Tongue (tissue), 2 donors: Measurements from ENCODE around the gene WARS2. TPM values are rescaled to one million over a fixed set of nuclear protein-coding genes. Genes with fewer than 3 reads are reported as not detected.
A peak's percentile ranks its signal among the peaks of the same experiment; 100 is the strongest.

Source experiments
- DNase-seq: peaks from one replicate; pipeline ENCODE4 v3.0.0-alpha.2; 2015
- total RNA-seq: library from RNA; depleted of rRNA; stranded (reverse); fragments of >200 nt; gene quantifications from one replicate; pipeline ENCODE4 v1.2.3, GENCODE V29; 2014

WARS2 gene
- total RNA-seq, 1 donor from 2014 or later: 28.0 TPM

DNA sequence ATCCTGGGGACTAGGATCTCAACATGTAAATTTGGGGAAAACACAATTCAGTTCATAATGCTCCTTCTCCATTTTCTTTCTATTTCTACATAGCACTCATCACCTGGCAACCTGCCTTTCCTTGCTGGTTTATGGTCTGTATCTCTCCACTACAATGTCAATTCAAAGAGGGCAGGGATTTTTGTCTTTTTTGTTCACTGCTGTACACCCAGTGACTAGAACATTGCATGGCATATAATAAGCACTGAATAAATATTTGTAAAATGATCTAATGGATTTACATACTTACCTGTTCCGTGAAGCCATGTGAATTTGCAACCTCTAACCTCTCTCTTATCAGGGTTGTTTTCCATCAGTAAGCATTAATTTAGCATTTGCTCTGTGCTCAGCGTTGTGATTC lies 124.9 kb downstream of the WARS2 start:
- no peak for DNase-seq

- no peak for DNase-seq
Measured at GRCh38 chr1:119012383-119012782, 128.1 kb downstream of the WARS2 start.

- no peak for DNase-seq
Measured at GRCh38 chr1:119011706-119012105, 128.7 kb downstream of the WARS2 start.

DNA sequence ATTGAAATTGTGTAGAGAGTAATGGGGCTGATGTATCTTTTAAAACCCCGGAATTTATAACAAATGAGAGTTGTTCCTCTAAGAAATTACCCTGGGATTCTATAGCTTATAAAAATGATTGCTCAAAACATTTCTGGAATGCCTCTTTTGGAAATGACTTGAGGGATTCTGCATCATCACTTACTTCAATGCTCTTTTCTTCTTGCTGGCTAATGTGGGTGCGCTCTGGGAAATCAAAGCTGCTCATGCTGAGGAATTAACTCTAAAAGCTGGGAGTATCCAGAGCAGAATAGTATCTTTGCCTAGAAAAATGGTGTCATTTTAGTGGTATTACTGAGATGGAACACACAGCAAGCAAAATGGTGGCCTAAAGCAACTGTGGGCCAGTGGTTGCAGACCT lies 129.3 kb downstream of the WARS2 start:
- DNase-seq: no peak

DNA sequence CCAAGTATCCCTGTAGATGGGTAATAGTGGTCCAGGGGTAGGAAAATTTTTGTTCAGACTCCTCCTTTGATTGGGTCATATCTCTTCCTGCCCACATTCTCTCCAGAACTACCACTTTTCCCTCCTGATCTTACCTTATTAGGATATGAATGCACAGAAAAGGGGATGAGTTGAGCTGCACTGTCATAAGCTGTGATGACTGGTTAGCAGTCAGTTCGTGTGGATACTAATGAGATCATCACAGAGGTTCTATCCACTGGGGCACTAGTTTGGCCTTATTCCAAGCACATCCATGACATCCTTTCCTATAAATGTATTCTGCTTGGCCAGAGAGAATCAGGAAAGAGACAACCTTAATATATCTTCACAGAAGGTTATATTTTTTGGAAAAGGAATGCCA lies 130.3 kb downstream of the WARS2 start:
- DNase-seq: no peak

DNA sequence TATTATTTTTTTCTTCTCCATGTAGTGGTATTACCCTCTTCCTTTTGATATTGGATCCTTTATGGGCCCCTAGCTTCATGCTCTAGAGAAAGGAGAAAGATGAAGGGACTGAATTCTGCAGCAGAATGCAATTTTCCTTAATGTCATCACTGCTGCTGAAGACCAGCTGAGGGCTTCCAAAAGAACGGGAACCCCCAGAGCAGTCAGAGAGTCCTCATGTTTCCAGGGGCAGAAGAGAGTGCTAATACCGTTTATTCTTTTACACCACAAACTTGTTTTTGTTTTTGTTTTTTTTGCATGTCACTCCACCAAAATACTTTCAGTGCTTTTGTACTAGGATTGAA lies 131.2 kb downstream of the WARS2 start:
- DNase-seq: no peak

DNA sequence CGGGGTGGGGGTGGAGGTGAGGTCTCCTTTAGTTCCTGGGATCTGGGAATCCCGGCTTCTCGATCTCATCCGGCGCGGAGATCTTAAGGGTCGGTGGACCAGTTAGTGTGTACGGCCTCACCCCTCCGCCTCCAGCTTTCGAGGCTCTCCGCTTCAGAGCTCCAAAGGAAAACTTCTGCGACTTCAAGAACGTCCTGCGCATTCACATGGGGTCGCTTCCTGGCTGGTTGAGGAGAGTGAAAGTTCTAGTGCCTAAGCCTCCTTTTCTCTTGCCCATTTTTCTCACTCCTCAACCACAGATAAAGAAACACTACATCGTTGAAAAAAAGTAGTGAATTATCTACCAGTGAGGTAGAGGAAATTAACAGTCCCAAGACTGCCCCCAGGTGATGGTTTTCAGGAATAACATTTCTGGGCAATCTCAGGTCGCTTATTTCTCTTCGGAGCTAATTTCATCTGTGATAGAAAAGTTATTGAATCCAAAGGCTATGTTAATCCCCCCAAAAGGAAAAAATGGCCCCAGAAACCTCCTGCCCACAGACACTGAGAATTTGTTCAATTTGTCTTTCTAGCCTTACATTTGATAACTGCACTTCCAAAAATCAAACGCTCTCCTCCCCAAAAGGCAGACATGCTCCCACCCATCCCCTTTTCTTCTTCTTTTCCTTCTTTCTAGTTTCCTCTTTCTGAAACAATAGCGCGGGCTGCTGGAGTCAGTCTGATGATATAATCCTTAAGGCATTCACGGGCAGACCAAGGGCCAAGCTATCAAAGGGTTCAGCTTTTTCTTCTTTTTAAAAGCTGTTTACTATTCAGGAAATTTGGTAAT lies 131.8 kb downstream of the WARS2 start:
- peak; percentile 84 for DNase-seq

DNA sequence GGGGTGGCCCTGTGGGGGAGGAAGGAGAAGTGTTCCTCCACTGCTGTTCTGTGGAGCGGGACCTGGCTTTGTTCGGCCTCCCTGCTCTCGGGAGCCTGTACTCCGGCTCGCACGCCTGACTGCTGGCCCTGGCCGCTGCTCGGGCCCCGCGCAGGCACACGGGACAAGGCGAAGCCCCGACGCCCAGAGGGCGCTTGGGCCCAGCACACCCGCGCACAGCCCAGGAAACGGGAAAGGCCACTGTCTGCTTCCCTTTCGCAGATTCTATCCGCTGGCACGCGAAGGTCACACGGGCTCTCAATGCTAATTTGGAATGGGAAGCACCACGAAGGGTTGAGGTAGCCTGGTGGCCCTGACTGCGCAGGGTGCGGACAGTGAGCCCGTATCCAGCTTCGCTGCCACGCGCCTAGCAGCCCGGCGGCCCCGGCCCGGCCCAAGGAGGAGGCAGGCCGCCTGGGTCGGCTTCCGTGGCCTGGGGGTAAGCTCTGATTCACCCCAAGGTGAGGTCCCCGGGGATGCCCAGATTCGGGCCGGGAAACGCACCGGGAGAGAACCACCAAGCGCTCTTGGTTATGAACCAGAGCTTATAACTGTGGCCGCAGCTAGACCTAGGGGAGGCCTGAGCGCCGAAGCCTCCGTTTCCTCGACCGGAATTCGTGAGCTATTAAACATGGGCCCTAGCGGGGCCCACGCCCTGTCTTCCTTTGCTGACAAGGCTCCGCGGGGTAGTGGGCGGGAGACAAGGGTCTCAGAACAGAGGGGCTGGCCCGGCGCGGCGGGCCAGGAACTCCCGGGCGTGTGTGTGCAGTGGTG lies 132.6 kb downstream of the WARS2 start:
- DNase-seq: no peak

DNA sequence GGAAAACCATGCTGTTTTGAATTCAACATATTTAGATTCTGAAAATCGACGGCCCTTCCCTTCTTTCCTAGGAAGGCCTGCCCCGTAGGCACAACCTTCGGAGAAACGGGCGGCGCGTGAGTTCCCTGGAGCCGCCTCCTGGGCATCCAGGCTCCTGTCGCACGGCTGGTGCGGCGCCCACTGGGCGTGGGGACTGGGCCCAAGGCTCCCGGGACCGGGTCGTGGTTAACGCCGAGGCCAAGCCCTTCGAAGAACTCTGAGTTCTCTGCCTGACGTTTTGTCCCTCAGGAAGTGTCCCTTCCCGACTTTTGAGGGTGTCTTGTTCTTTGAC lies 133.1 kb downstream of the WARS2 start:
- no peak for DNase-seq

- no peak for DNase-seq
Measured at GRCh38 chr1:119006406-119007279, 133.8 kb downstream of the WARS2 start.

DNA sequence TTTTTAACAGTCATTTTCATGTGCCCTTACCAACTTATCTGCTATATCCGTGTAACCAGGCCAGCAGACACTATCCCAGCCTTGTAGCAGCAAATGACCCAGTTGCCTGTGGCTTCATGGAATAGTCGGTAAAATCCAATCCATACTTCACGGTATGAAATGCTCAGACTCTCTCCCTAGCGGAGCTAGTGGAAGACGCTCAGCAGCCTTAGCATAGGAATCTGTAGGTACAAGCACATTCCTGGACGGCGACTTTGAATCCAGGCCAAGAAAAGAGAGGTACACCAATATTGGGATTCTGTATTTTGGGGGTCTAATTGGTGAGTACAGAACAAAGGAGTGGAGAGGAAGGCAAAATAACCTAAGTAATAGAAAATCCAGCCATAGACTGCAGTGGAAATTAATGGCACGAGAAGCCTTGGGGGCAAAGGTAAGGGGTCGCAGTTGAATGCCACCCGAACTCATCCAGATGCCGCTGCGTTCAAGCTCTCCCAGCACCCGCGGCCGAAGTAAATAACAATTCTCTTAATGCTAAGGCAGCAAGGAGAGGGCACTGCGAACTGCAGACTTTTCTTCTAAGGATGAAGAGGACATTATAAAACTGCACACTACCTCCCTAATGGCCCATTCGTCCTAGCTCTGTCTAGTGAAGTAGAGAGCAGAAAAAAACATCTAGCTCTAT lies 134.6 kb downstream of the WARS2 start:
- no peak for DNase-seq

DNA sequence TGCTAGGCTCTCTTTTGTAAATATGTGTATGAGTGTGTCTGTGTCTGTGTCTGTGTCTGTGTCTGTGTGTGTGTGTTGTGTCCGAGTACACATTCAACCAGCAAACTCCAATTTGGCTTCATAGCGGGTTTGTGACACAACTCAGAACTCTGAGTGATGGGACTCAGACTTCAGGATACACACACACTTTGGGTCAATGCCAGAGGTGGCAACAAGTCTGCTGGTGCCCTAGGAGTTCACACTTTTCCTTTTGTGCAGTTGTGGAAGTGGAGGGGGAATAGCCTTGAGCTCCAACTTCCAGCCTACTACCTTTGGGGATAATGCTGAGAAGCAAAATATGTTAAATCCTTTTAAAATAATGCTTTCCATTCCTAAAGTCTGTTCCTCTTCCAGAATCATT lies 135.7 kb downstream of the WARS2 start:
- no peak for DNase-seq

- DNase-seq: no peak
Measured at GRCh38 chr1:119004129-119004527, 136.3 kb downstream of the WARS2 start.

DNA sequence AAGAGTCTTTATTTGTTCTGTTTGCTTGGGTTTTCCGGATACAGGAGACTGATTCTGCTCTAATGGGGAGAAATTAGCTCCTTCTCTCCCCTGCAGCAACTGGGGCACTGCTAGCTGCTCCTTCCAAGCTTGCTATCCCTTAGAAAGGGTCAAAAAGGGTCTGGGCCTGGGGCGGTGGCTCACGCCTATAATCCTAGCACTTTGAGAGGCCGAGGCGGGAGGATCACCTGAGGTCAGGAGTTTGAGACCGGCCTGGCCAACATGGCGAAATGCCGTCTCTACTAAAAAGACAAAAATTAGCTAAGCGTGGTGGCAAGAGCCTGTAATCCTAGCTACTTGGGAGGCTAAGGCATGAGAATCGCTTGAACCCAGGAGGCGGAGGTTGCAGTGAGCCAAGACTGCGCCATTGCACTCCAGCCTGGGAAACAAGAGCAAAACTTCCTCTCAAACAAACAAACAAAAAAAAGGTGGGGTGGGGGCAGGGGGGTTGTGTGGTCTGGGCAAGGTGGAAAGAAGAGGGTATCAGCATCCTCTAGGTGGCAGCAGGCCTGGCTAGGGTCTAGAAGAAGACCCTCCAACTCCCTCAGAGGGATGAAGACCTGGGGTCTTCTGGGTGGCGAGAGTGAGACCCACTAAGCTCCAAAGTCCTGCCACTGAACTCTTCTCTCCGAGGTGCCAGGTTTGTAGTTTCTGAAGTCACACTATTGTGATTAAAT lies 136.9 kb downstream of the WARS2 start:
- no peak for DNase-seq

DNA sequence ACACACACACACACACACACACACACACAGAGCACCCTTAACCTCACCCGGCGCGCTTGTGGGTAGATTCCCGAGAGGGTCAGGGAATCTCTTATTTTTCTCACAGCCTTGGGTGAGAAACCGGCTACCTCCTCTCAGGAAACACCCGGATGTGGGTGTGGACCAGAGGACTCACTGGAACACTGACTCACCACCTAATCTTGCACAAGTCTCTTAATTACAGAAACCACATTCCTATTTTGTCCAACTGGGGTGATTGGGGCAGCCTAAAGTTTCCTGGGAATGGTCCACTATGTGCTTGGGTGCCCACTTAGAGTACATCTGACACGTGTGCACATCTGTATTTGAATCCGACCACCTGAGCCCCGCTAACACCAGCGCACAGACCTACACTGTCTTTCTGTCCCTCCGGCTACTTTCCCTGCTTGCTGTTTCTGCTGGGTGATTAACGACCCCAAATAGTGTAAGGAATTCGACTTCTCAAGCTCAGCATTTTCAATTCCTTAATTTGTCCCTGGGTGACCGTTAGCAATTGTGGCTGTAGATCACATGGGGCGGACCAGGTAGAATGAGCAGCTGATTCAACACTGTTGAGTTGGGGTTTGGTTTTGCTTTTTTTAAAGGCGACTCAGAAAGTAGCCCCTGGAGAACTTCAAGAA lies 138.3 kb downstream of the WARS2 start:
- DNase-seq: no peak

- DNase-seq: no peak
Measured at GRCh38 chr1:119001181-119002027, 139.0 kb downstream of the WARS2 start.

- no peak for DNase-seq
Measured at GRCh38 chr1:119000371-119001180, 139.9 kb downstream of the WARS2 start.

- no peak for DNase-seq
Measured at GRCh38 chr1:118999348-119000071, 140.9 kb downstream of the WARS2 start.
